D721Med (cell line): ENCODE results near the gene ARHGAP40.

ENCODE experiments used
- DNase-seq: peaks from one replicate; pipeline ENCODE4 v3.0.0; 2011; ENCODE audit warnings: low spot score; ENCODE audit not compliant: insufficient read length
- FAIRE-seq: peaks from 2 replicates; lab custom pipeline; 2011; peaks lifted over from hg19 to GRCh38; lab: Jason Lieb, UNC
- CTCF ChIP-seq: IDR thresholded peaks from 2 replicates; pipeline ENCODE4 v1.5.1; 2012; ENCODE audit warnings: mild to moderate bottlenecking, control low read depth; ENCODE audit not compliant: insufficient read depth; ENCODE audit errors: missing control alignments

ARHGAP40 gene

GRCh38 chr20:38617830-38618196 lies 16.2 kb downstream of the ARHGAP40 start:
- no peak for DNase-seq
- TF ChIP-seq CTCF: no peak
- no peak for FAIRE-seq

- DNase-seq (no peak), FAIRE-seq (no peak)
- no peak for TF ChIP-seq CTCF
These were observed 18.8 kb downstream of the ARHGAP40 start for GRCh38 chr20:38620441-38620840.

GRCh38 chr20:38623061-38623460 lies 21.5 kb downstream of the ARHGAP40 start:
- DNase-seq (no peak), FAIRE-seq (no peak)
- TF ChIP-seq CTCF: no peak

- DNase-seq (no peak), FAIRE-seq (no peak)
- no peak for TF ChIP-seq CTCF
These were observed 22.5 kb downstream of the ARHGAP40 start for GRCh38 chr20:38624084-38624483.

- DNase-seq (no peak), FAIRE-seq (no peak)
- no peak for TF ChIP-seq CTCF
These were observed 24.3 kb downstream of the ARHGAP40 start for GRCh38 chr20:38625896-38626295.

- no peak for DNase-seq
- TF ChIP-seq CTCF: no peak
- FAIRE-seq: no peak
These were observed 25.5 kb downstream of the ARHGAP40 start for GRCh38 chr20:38626921-38627659.
